H9 (cell line): Measurements from ENCODE around the gene LYAR. TPM values are rescaled to one million over a fixed set of nuclear protein-coding genes. Genes with fewer than 3 reads are reported as not detected.

Experiments used
- DNase-seq: peaks from one replicate; pipeline ENCODE4 v3.0.0-alpha.2; 2017
- H2AFZ ChIP-seq: one replicate; pipeline ENCODE4 v1.6.1; 2013; ENCODE audit warnings: mild to moderate bottlenecking, low read length, control low read depth, moderate library complexity
- H2AK5ac ChIP-seq: 2 replicates; pipeline ENCODE4 v1.6.1; 2013; ENCODE audit warnings: low read length, control low read depth, mixed read lengths; ENCODE audit not compliant: insufficient read length
- H2BK120ac ChIP-seq: one replicate; pipeline ENCODE4 v1.6.1; 2013; ENCODE audit warnings: low read depth, mild to moderate bottlenecking, low read length, control low read depth, inconsistent platforms; ENCODE audit not compliant: poor library complexity, severe bottlenecking
- H2BK12ac ChIP-seq: 2 replicates; pipeline ENCODE4 v1.6.1; 2013; ENCODE audit warnings: low read length, control low read depth, mixed read lengths, low read depth; ENCODE audit not compliant: insufficient read length
- H2BK15ac ChIP-seq: 2 replicates; pipeline ENCODE4 v1.6.1; 2013; ENCODE audit warnings: low read depth, low read length, control low read depth
- H2BK20ac ChIP-seq: one replicate; pipeline ENCODE4 v1.6.1; 2013; ENCODE audit warnings: low read depth, mild to moderate bottlenecking, low read length, control low read depth, inconsistent platforms; ENCODE audit not compliant: poor library complexity, severe bottlenecking
- H2BK5ac ChIP-seq: 2 replicates; pipeline ENCODE4 v1.6.1; 2013; ENCODE audit warnings: low read length, control low read depth, mixed read lengths; ENCODE audit not compliant: insufficient read length
- H3K14ac ChIP-seq: 2 replicates; pipeline ENCODE4 v1.6.1; 2013; ENCODE audit warnings: low read length, control low read depth; ENCODE audit not compliant: insufficient read depth
- H3K18ac ChIP-seq: 2 replicates; pipeline ENCODE4 v1.6.1; 2013; ENCODE audit warnings: low read depth, mild to moderate bottlenecking, mixed read lengths, low read length, control low read depth; ENCODE audit not compliant: insufficient read length
- H3K23ac ChIP-seq: 2 replicates; pipeline ENCODE4 v1.6.1; 2013; ENCODE audit warnings: low read length, control low read depth, mixed read lengths, low read depth; ENCODE audit not compliant: insufficient read length
- H3K23me2 ChIP-seq: 2 replicates; pipeline ENCODE4 v1.6.1; 2013; ENCODE audit warnings: low read depth, mild to moderate bottlenecking, mixed read lengths, low read length, control low read depth; ENCODE audit not compliant: insufficient read length, poor library complexity, severe bottlenecking
- H3K27ac ChIP-seq: 2 replicates; pipeline ENCODE4 v1.5.1; 2013; ENCODE audit warnings: low read length, control low read depth, mixed read lengths, low read depth; ENCODE audit not compliant: insufficient read length
- H3K27me3 ChIP-seq: 2 replicates; pipeline ENCODE4 v1.6.1; 2013; ENCODE audit warnings: low read length, control low read depth, inconsistent platforms; ENCODE audit not compliant: insufficient read depth
- H3K4ac ChIP-seq: 2 replicates; pipeline ENCODE4 v1.6.1; 2013; ENCODE audit warnings: low read depth, mild to moderate bottlenecking, control low read depth, inconsistent platforms, low read length, moderate library complexity
- H3K4me1 ChIP-seq: 2 replicates; pipeline ENCODE4 v1.6.1; 2013; ENCODE audit warnings: low read length, control low read depth, inconsistent platforms; ENCODE audit not compliant: insufficient read depth
- H3K4me2 ChIP-seq: 2 replicates; pipeline ENCODE4 v1.6.1; 2013; ENCODE audit warnings: low read length, control low read depth, mixed read lengths; ENCODE audit not compliant: insufficient read length, insufficient read depth
- H3K56ac ChIP-seq: 2 replicates; pipeline ENCODE4 v1.6.1; 2013; ENCODE audit warnings: low read depth, mild to moderate bottlenecking, mixed read lengths, low read length, control low read depth; ENCODE audit not compliant: insufficient read length
- H3K79me1 ChIP-seq: 2 replicates; pipeline ENCODE4 v1.6.1; 2013; ENCODE audit warnings: low read depth, mild to moderate bottlenecking, moderate library complexity, low read length, control low read depth, inconsistent platforms; ENCODE audit not compliant: insufficient read depth, poor library complexity, severe bottlenecking
- H3K79me2 ChIP-seq: 2 replicates; pipeline ENCODE4 v1.6.1; 2013; ENCODE audit warnings: low read length, control low read depth, inconsistent platforms; ENCODE audit not compliant: insufficient read depth
- H3K9ac ChIP-seq: 2 replicates; pipeline ENCODE4 v1.6.1; 2013; ENCODE audit warnings: low read length, control low read depth, mixed read lengths; ENCODE audit not compliant: insufficient read length; ENCODE audit errors: extremely low read depth
- H3K9me3 ChIP-seq: one replicate; pipeline ENCODE4 v1.6.1; 2013; ENCODE audit warnings: low read depth, low read length, inconsistent platforms; ENCODE audit not compliant: control insufficient read depth
- H3T11ph ChIP-seq: one replicate; pipeline ENCODE4 v1.6.1; 2013; ENCODE audit warnings: mild to moderate bottlenecking, low read length, control low read depth, inconsistent platforms
- H4K20me1 ChIP-seq: one replicate; pipeline ENCODE4 v1.6.1; 2013; ENCODE audit not compliant: control insufficient read depth, insufficient read length, insufficient read depth
- H4K5ac ChIP-seq: 2 replicates; pipeline ENCODE4 v1.6.1; 2013; ENCODE audit warnings: low read depth, mild to moderate bottlenecking, mixed read lengths, low read length, control low read depth; ENCODE audit not compliant: insufficient read length
- H4K8ac ChIP-seq: replicated peaks from 2 replicates; pipeline ENCODE4 v1.6.1; 2013; ENCODE audit warnings: low read length, control low read depth, mixed read lengths, low read depth; ENCODE audit not compliant: insufficient read length
- H4K91ac ChIP-seq: 2 replicates; pipeline ENCODE4 v1.6.1; 2013; ENCODE audit warnings: low read depth, mild to moderate bottlenecking, moderate library complexity, mixed read lengths, low read length, control low read depth; ENCODE audit not compliant: insufficient read length
- H3K27ac Mint-ChIP-seq, 3 experiments: 2 replicates in 2 of 3; 3 replicates in 1 of 3; pipeline ENCODE4 v1.8.0; 2020 to 2021; ENCODE audit warnings: mixed read lengths in 3 of 3, mild to moderate bottlenecking in 1 of 3, moderate library complexity in 1 of 3
- H3K27me3 Mint-ChIP-seq: 2 replicates; pipeline ENCODE4 v1.8.0; 2021; ENCODE audit warnings: low read depth, mild to moderate bottlenecking, moderate library complexity, mixed read lengths
- H3K36me3 Mint-ChIP-seq, 3 experiments: 2 replicates in 2 of 3; 3 replicates in 1 of 3; pipeline ENCODE4 v1.8.0; 2020 to 2021; ENCODE audit warnings: low read depth in 3 of 3, mixed read lengths in 3 of 3; ENCODE audit not compliant: insufficient read depth in 1 of 3
- H3K4me1 Mint-ChIP-seq, 2 experiments: 2 replicates each; pipeline ENCODE4 v1.8.0; 2020; ENCODE audit warnings: mixed read lengths in 2 of 2
- H3K4me3 Mint-ChIP-seq, 2 experiments: 2 replicates in 1 of 2; 3 replicates in 1 of 2; pipeline ENCODE4 v1.8.0; 2020 to 2021; ENCODE audit warnings: mild to moderate bottlenecking in 2 of 2, mixed read lengths in 2 of 2, moderate library complexity in 1 of 2
- H3K9me3 Mint-ChIP-seq, 2 experiments: 2 replicates in 1 of 2; 3 replicates in 1 of 2; pipeline ENCODE4 v1.8.0; 2020; ENCODE audit warnings: mild to moderate bottlenecking in 2 of 2, mixed read lengths in 2 of 2, moderate library complexity in 1 of 2
- WGBS: extraction: QIAGEN DNeasy Blood & Tissue Kit; methylation state at CpG from one replicate; pipeline ENCODE4 v1.1.7; 2013; ENCODE audit warnings: missing lambda C conversion rate, low lambda C conversion rate, mixed read lengths; ENCODE audit not compliant: insufficient read length; ENCODE audit errors: extremely low coverage; 5-methylcytosine and 5-hydroxymethylcytosine counted together
- total RNA-seq: library from RNA; stranded (reverse); gene quantifications from 2 replicates; pipeline ENCODE4 v1.2.1, GENCODE V29; 2021
- TF ChIP-seq, protein P1 (sequence below): fragments of 200-600 bp; sonication (generic); conservative IDR thresholded peaks from 3 replicates; pipeline ENCODE4 v1.8.0; 2021; ENCODE audit warnings: antibody characterized with exemption, mild to moderate bottlenecking

Gene LYAR
- total RNA-seq, 1 experiment from 2014 or later = 50.9 TPM

DNA sequence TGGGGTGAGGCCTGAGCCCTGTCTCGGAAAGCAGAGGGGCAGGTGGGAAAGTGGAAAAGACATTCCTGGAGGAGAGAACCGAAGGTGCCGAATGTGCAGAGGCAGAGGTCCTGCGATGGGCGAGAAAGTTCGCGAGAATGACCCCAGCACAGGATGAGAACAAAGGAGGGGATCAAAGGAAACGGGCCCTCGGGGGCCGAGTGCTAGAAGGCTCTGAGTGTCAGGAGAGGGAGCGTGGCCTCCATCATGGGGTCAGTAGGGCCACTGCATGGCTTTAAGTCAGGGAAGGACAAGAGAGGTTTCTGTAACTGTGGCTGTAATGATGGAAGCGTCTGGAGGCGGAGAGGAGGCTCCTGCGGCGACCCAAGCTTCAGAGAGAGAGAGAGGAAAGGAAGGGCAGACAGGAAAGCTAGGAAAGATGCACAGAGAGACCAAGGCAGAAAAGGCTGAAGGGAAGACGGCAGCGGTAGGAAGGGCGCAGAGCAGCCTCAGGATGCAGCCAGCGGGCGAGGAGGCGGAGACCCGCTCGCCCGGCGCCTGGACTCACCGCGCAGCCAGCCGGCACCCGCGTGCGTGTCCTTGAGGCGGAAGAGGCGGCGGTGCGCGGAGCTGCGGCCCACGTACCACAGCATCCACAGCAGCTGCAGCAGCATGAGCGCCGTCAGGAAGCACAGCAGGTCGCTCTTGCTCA, 63.9 kb downstream of the LYAR start:
- H2BK120ac ChIP-seq = no peak overlapping the region
- H3K79me2 ChIP-seq = no peaks in the 10 kb centered on the region
- H2BK12ac ChIP-seq = no peak overlapping the region
- TF ChIP-seq, protein P1, sequence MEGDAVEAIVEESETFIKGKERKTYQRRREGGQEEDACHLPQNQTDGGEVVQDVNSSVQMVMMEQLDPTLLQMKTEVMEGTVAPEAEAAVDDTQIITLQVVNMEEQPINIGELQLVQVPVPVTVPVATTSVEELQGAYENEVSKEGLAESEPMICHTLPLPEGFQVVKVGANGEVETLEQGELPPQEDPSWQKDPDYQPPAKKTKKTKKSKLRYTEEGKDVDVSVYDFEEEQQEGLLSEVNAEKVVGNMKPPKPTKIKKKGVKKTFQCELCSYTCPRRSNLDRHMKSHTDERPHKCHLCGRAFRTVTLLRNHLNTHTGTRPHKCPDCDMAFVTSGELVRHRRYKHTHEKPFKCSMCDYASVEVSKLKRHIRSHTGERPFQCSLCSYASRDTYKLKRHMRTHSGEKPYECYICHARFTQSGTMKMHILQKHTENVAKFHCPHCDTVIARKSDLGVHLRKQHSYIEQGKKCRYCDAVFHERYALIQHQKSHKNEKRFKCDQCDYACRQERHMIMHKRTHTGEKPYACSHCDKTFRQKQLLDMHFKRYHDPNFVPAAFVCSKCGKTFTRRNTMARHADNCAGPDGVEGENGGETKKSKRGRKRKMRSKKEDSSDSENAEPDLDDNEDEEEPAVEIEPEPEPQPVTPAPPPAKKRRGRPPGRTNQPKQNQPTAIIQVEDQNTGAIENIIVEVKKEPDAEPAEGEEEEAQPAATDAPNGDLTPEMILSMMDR = no peak
- H3K4me1 ChIP-seq = no peaks in the 10 kb centered on the region
- H4K8ac ChIP-seq = no peak overlapping the region
- H2AFZ ChIP-seq = no peak overlapping the region
- peak; percentile 38 for DNase-seq
- WGBS = no CpG with 5 or more reads among the region's 41 CpGs
- no peak overlapping the region for H2BK5ac ChIP-seq
- H3K9me3 ChIP-seq = no peaks in the 10 kb centered on the region
- H3K18ac ChIP-seq = no peak overlapping the region
- H3K9me3 Mint-ChIP-seq = peaks cover 2 to 10% of the 10 kb centered on the region in 2 experiments; a peak in 3 of 5 replicates
- H3K4me1 Mint-ChIP-seq = peaks cover 7 to 14% of the 10 kb centered on the region in 2 experiments
- peaks cover 45% of the 10 kb centered on the region for H3K27me3 ChIP-seq
- H4K91ac ChIP-seq = no peak overlapping the region
- H3K79me1 ChIP-seq = no peaks in the 10 kb centered on the region
- peak overlapping the region in 1 of 3 experiments; percentile 32; a peak in 1 of 7 replicates for H3K27ac Mint-ChIP-seq
- peak overlapping the region; percentile 38 to 74 for H3K4me3 Mint-ChIP-seq
- no peak overlapping the region for H3K23ac ChIP-seq
- no peak overlapping the region for H3K14ac ChIP-seq
- H3T11ph ChIP-seq = no peak overlapping the region
- H4K20me1 ChIP-seq = no peaks in the 10 kb centered on the region
- no peak overlapping the region for H3K4ac ChIP-seq
- no peak overlapping the region for H3K27ac ChIP-seq
- no peak overlapping the region for H3K56ac ChIP-seq
- peaks cover 3% of the 10 kb centered on the region for H3K23me2 ChIP-seq
- no peak overlapping the region for H3K9ac ChIP-seq
- no peaks in the 10 kb centered on the region for H3K36me3 Mint-ChIP-seq
- H2AK5ac ChIP-seq = no peak overlapping the region
- H2BK20ac ChIP-seq = no peak overlapping the region
- peak overlapping the region; percentile 29 for H3K4me2 ChIP-seq
- H2BK15ac ChIP-seq = no peak overlapping the region
- peaks cover 93% of the 10 kb centered on the region for H3K27me3 Mint-ChIP-seq
- no peak overlapping the region for H4K5ac ChIP-seq

Other genes starting within 250 kb of the LYAR start
- gene OTOP1, start 63.2 kb downstream of the LYAR start, total RNA-seq = not detected in 2 replicates
- gene TMEM128, start 41.9 kb downstream of the LYAR start, total RNA-seq = 19.8 and 21.5 TPM in 2 replicates
- 6.7 and 8.7 TPM in 2 replicates for gene ZBTB49, start 97 bp upstream of the LYAR start, total RNA-seq
- gene NSG1, start 96.9 kb upstream of the LYAR start, total RNA-seq = 7.9 and 9.3 TPM in 2 replicates